ENCODE data around the gene HEATR1. TPM values are rescaled to one million over a fixed set of nuclear protein-coding genes. Genes with fewer than 3 reads are reported as not detected.

Gene HEATR1
- total RNA-seq (2014; rRNA removed): 27.6 TPM in 2 replicates
- percentile 80 among the genes with signal in this experiment for Bru-seq, nascent RNA
- BruChase-seq, experiment 1, labeled RNA remaining after a 6-hour chase: percentile 87 among the genes with signal in this experiment
- BruChase-seq, experiment 2, labeled RNA remaining after a 2-hour chase: percentile 86 among the genes with signal in this experiment
- long read RNA-seq, full-length matches to known transcripts: 6 of 24 reads
- long read RNA-seq, partial matches to known transcripts: 12 of 24 reads
- long read RNA-seq, other reads (novel, unspliced or antisense): 6 of 24 reads

- Histone ChIP-seq H3K9me3 (ENCODE audit: low read length) (no peaks in the 10 kb centered on the region), H3K27ac (ENCODE audit: low read length) (peak within 1 kb of the TSS; percentile 37), H3K4me1 (ENCODE audit: insufficient read depth, low read length) (peaks cover 5% of the 10 kb centered on the region), H3K79me2 (ENCODE audit: low read length) (peaks cover 35% of the 10 kb centered on the region), H3K4me3 (ENCODE audit: low read length) (peak within 1 kb of the TSS; percentile 94), H3K9ac (ENCODE audit: low read length) (peak within 1 kb of the TSS; percentile 94), H3K4me2 (ENCODE audit: low read length) (peak within 1 kb of the TSS; percentile 81), H3K9me2 (replicated peaks; ENCODE audit: low read length) (no peaks in the 10 kb centered on the region), H3F3A (ENCODE audit: low read length, unreplicated experiment) (no peaks in the 10 kb centered on the region), H4K20me1 (ENCODE audit: low read length) (no peaks in the 10 kb centered on the region), H2AFZ (ENCODE audit: low read length) (peak within 1 kb of the TSS; percentile 91), H3K36me3 (ENCODE audit: low read depth, low read length) (peaks cover 8% of the 10 kb centered on the region), H3K27me3 (ENCODE audit: low read length) (peaks cover 6% of the 10 kb centered on the region)
- ChIA-PET POLR2A (ENCODE audit: unreplicated experiment) (interaction anchor here (0.6 kb wide), 2 partner anchors 89 to 190 kb away, joined by 3 to 8 read pairs; no protein-coding TSS in a partner anchor), CTCF (interaction anchor here (0.5 kb wide), 1 partner anchor 16 kb away, joined by 3 read pairs; no protein-coding TSS in a partner anchor)
- ATAC-seq: peak; percentile 97
- peak; percentile 88 for DNase-seq
- TSS peak; percentile 83 for BruUV-seq (replicated peaks)
- intact Hi-C loops (cut with micrococcal nuclease): no loop called here
- TF ChIP-seq CTCF (conservative IDR thresholded peaks at IDR 0.05; ENCODE audit: low read depth, low read length) (no peak), EZH2phosphoT487 (IDR thresholded peaks at IDR 0.05; ENCODE audit: borderline replicate concordance, low read length) (no peak), EZH2 (IDR thresholded peaks at IDR 0.05; ENCODE audit: low read length, unreplicated experiment) (no peak)
Measured at GRCh38 chr1:236603991-236604904, at the start of gene HEATR1. HEATR1 (minus strand) TSS chr1:236604516; CDS start chr1:236604095, 421 bp downstream.

GRCh38 chr1:236645016-236645680 lies 40.8 kb upstream of the HEATR1 start:
- H3K27ac ChIP-seq (ENCODE audit: low read length): no peak overlapping the region
- H4K20me1 ChIP-seq (ENCODE audit: low read length): no peaks in the 10 kb centered on the region
- no peak overlapping the region for H3K4me3 ChIP-seq (ENCODE audit: low read length)
- H3K79me2 ChIP-seq (ENCODE audit: low read length): no peaks in the 10 kb centered on the region
- H3K9me2 ChIP-seq (replicated peaks; ENCODE audit: low read length): no peaks in the 10 kb centered on the region
- no peak overlapping the region for H2AFZ ChIP-seq (ENCODE audit: low read length)
- H3K4me2 ChIP-seq (ENCODE audit: low read length): no peak overlapping the region
- peaks cover 15% of the 10 kb centered on the region for H3K27me3 ChIP-seq (ENCODE audit: low read length)
- H3K36me3 ChIP-seq (ENCODE audit: low read depth, low read length): no peaks in the 10 kb centered on the region
- TF ChIP-seq EZH2phosphoT487 (IDR thresholded peaks at IDR 0.05; ENCODE audit: borderline replicate concordance, low read length) (no peak), CTCF (conservative IDR thresholded peaks at IDR 0.05; ENCODE audit: low read depth, low read length) (no peak), EZH2 (IDR thresholded peaks at IDR 0.05; ENCODE audit: low read length, unreplicated experiment) (no peak)
- no peaks in the 10 kb centered on the region for H3F3A ChIP-seq (ENCODE audit: low read length, unreplicated experiment)
- intact Hi-C loops (cut with micrococcal nuclease): no loop called here
- CTCF ChIA-PET: no interaction called here
- no peak overlapping the region for H3K9ac ChIP-seq (ENCODE audit: low read length)
- POLR2A ChIA-PET (ENCODE audit: unreplicated experiment): no interaction called here
- no peaks in the 10 kb centered on the region for H3K4me1 ChIP-seq (ENCODE audit: insufficient read depth, low read length)
- no peak for ATAC-seq
- no peaks in the 10 kb centered on the region for H3K9me3 ChIP-seq (ENCODE audit: low read length)
- no TSS peak for BruUV-seq (replicated peaks)
- DNase-seq: no peak

All from PC-3 (cell line).